HG03378 (cell line): ENCODE measurements around the gene ARL4A.
"Not testable (repeated sequence)": the region's sequence is repeated elsewhere in the genome, so short reads cannot be mapped to it uniquely, and the experiment has no call there.

Experiments used
- ATAC-seq: cut with Tn5 transposase; IDR thresholded peaks from one replicate; pipeline ENCODE4 v1.9.1; 2021; ENCODE audit warnings: mild to moderate bottlenecking, moderate library complexity; ENCODE audit not compliant: unreplicated experiment

Gene ARL4A

GRCh38 chr7:12661581-12661980, 25.9 kb upstream of the ARL4A start:
- ATAC-seq: no peak

GRCh38 chr7:12670000-12670729, 17.3 kb upstream of the ARL4A start:
- no peak for ATAC-seq

DNA sequence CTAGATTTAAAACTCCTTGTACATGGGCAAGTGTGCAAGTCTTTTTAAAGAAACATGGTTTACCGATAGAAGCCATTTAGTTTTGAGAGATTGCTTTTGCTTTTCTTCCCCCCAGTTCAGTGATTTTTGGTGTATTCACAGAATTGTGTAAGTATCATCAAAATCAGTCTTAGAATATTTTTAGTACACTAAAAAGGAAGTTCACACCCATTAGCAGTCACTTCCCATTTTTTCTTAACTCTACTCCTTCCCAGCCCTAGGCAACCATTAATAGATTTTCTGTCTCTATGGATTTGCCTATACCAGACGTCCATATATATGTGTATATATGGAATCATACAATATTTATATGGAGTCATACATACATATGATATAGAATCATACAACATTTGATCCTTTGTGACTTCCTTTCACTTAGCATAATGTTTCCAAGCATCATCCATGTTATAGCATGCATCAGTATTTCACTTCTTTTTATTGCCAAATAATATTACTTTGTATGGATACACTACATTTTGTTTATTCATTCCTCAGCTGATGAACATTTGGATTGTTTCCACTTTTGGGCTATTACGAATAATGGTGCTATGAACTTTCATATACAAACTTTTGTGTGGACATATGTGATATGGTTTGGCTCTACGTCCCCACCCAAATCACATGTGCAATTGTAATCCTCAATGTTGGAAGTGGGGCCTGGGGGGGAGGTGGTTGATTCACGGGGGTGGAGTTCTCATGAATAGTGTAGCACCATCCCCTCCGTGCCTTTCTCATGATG, 16.5 kb upstream of the ARL4A start:
- ATAC-seq: no peak

DNA sequence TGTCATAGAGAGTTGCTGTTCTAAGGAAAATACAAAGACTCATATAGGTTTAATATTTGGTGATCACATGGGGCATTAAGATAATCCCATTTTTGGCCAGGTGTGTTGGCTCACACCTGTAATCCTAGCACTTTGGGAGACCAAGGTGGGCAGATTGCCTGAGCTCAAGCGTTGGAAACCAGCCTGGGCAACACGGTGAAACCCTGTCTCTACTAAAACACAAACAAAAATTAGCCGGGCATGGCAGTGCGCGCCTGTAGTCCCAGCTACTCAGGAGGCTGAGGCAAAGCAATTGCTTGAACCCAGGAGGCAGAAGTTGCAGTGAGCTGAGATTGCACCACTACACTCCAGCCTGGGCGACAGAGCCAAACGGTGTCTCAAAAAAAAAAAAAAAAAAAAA, 14.0 kb upstream of the ARL4A start:
- ATAC-seq: not testable (repeated sequence)

DNA sequence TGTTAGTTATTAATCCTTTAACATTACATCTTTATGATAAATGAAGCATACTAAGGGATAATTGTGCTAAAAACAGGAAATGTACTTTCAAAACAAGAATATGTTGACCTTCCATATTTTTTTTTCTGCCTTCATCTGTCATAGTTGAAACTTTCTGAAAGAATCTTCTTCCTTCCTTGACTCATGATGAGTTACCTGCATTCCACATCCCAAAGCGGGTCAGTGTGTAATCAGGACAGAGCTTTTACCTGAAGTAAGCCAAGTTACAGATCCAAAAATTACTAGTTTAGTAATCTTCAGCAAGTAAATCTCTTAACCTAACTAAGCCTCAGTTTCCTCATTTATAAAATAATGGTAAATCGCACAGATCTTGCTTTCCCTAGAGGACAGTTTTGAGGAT, 13.4 kb upstream of the ARL4A start:
- ATAC-seq: no peak

GRCh38 chr7:12674861-12675260, 12.6 kb upstream of the ARL4A start:
- ATAC-seq: no peak

- no peak for ATAC-seq
These were observed 3.5 kb upstream of the ARL4A start for GRCh38 chr7:12683678-12684585.

GRCh38 chr7:12684733-12685132, 2.7 kb upstream of the ARL4A start:
- ATAC-seq: no peak

GRCh38 chr7:12685550-12685949, 1.9 kb upstream of the ARL4A start:
- ATAC-seq: no peak

DNA sequence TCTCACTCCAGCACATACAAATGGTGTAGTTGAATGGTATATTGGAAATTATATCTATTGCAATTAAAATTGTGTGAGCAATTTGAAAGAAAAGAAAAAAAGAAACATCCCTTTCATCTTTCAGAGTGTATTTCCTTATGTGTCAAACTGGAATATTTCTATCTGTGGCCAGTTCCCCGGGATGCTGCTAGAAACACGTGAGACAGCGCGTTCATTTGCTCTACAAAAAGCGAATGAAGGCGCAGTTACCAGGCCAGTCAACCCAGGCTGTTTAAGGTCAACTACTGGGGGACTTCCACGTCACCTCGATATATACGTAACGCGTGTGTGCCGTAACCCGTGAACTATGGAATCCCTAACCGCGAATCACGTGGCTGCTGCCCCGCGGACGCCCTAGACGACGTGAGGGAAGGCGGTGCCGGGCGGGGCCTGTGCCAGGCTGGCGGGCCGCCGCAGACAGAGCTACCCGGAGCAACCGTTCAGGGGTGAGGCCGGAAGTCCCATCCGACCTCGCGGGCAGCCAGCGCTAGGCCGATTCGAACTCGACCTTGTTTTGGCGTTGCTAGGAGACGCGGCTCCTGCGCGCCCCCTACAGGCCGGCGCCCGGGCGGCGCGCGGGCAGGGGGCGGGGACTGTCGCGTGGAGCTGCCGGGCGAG, 1.1 kb upstream of the ARL4A start:
- peak; percentile 77 for ATAC-seq

- peak; percentile 3 for ATAC-seq
These were observed 312 bp downstream of the ARL4A start for GRCh38 chr7:12687718-12688171.

DNA sequence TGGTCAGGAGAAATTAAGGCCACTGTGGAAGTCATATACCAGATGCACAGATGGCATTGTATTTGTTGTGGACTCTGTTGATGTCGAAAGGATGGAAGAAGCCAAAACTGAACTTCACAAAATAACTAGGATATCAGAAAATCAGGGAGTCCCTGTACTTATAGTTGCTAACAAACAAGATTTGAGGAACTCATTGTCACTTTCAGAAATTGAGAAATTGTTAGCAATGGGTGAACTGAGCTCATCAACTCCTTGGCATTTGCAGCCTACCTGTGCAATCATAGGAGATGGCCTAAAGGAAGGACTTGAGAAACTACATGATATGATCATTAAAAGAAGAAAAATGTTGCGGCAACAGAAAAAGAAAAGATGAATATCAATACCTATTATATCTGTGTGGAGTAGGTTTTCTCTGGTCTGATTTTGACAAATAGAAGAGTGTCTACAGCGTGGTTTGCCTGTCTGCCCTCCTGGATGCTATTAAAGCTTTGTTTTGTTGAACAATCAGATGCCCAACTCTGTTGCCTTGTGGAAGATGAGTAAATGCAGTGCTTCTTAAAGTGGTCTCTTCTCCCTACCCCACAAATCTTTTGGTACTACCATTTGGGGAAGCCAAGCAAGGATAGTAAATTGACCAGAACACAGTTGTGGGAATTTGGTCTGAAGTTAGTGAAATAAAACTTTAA, 1.2 kb downstream of the ARL4A start:
- ATAC-seq: not testable (repeated sequence)

DNA sequence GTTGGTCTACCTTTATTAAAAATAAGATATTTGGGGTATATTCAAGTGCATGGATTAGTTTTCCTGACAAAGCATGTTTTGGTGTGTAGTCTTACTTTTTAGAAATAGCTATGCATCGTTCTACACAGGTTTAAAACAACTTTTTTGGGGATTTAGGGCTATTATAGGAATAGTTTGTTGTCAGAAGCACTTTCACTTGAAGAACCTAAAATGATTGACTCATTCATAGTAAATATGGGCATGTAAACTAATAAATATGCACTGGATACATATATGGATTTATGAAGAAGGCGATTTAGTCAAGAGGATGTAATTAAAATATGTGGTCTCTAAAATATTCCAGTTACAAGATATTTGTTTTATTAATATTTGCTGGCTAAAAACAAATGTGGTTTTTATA, 2.0 kb downstream of the ARL4A start:
- ATAC-seq: no peak

GRCh38 chr7:12690041-12690878, 2.8 kb downstream of the ARL4A start:
- ATAC-seq: no peak

DNA sequence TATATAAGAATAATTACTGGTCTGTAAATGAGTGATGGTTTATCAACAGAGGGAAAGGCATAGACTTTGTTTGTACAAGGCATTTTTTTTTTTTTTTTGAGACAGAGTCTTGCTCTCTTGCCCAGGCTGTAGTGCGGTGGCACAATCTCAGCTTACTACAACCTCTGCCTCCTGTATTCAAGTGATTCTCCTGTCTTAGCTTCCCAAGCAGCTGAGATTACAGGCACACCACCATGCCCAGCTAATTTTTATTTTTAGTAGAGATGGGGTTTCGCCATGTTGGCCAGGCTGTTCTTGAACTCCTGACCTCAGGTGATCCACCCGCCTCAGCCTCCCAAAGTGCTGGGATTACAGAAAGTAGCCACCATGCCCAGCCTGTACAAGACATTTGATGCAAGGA, 4.0 kb downstream of the ARL4A start:
- ATAC-seq: not testable (repeated sequence)

DNA sequence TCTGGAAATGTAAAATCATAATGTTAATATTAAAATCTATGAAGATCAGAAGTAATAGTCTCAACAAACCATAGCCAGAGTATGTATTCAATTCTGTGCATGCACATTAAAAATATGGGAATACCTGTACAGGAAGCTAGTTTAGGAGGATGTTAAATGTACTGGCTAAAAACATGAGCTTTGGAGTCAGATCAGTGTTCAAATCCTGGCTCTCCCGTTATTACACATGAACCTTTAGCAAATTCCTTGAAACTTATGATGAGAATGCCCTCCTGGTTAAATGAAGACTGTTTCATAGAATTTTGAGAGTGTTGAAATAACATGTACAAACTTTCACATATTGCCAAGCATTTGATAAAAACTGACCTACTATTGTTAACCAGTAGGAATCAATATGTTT, 4.6 kb downstream of the ARL4A start:
- ATAC-seq: no peak

DNA sequence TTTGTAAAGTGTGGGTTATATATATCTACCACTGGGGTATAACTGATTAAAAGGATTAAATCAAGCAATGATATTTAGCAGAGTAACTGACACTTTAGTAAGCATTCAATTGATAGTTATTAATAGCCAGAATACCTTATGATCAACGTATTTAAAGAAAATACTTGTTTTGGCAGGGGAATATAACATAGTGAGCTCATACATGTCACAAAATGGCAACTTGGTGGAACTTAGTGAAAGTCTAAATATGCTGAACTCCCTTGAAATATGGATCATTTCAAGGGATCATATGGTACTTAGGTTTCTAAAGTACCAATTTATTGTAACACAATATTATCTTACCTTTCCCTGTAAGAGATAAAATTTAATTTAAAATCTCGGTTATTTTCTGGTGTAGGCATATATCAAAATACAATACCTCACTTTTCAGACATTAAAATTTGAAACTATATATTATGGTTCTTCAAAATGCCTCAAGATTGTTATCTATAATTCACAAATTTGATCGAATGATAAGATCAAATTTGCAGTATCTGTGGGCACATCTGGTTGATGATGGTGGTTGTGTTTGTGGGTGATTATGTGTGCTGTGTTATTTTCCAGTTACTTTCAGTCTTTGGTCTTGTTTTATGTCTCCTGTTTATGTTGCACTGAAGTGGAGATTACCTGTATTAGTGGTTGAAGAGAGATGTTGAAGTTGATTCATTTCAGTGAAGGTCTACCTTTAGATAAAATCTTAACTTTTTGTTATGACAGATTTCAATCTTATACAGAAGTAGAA, 5.2 kb downstream of the ARL4A start:
- no peak for ATAC-seq

DNA sequence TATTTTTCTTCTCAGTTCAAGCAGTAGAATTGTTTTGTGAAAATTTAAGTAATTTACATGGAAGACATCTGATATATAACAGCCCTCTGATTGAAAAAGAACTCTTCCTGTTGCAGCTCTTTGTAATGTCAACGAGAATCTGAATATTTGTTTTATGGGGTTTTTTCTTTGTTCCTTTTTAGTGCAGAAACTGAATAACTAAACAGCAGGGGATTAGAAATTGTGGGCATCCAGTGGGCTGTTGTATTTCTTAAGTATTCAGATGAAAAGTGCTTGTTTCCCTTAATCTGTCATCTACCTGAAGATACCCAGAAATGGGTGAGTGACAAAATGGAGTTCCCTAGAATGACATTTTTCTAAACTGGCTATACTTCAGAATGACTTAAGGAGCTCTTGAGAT, 7.4 kb downstream of the ARL4A start:
- no peak for ATAC-seq

GRCh38 chr7:12695965-12696364, 8.5 kb downstream of the ARL4A start:
- no peak for ATAC-seq
